Ovary (tissue), 3 donors: ENCODE data around the gene ARHGEF37.

Experiments
- CTCF ChIP-seq, 3 donors: fragments of 450-650 bp in 2 of 3; fragments of 200-600 bp in 1 of 3; IDR thresholded peaks; one replicate each; pipeline versions ENCODE4 v1.5.1 to v1.8.0; 2016 to 2022; ENCODE audit warnings: antibody characterized with exemption in 3 of 3, mild to moderate bottlenecking in 1 of 3
- POLR2A ChIP-seq: fragments of 450-650 bp; IDR thresholded peaks from one replicate; pipeline ENCODE4 v1.6.1; 2017; ENCODE audit warnings: antibody characterized with exemption, mild to moderate bottlenecking, moderate library complexity
- donor health status: DM: no; HTN: no; CAD: no.

GRCh38 chr5:149632311-149633251, 51.3 kb downstream of the ARHGEF37 start:
- TF ChIP-seq CTCF (IDR thresholded peaks at IDR 0.05) (no peak), POLR2A (no peak)
